HUES6 (cell line): ENCODE data around the gene CCL15.

Experiments
- H3K27ac ChIP-seq: 2 replicates; pipeline ENCODE4 v1.7.0; 2013; ENCODE audit warnings: low read depth, mild to moderate bottlenecking, low read length, inconsistent platforms
- H3K27me3 ChIP-seq: 2 replicates; pipeline ENCODE4 v1.6.1; 2013; ENCODE audit warnings: low read length; ENCODE audit not compliant: control insufficient read depth, insufficient read depth
- H3K36me3 ChIP-seq: 2 replicates; pipeline ENCODE4 v1.6.1; 2013; ENCODE audit warnings: low read length; ENCODE audit not compliant: control insufficient read depth, insufficient read depth
- H3K4me1 ChIP-seq: 2 replicates; pipeline ENCODE4 v1.6.1; 2013; ENCODE audit warnings: low read length; ENCODE audit not compliant: control insufficient read depth, insufficient read depth
- H3K4me3 ChIP-seq: 2 replicates; pipeline ENCODE4 v1.5.1; 2013; ENCODE audit warnings: low read depth, low read length
- H3K9ac ChIP-seq: one replicate; pipeline ENCODE4 v1.6.1; 2013; ENCODE audit warnings: mild to moderate bottlenecking, low read length
- H3K9me3 ChIP-seq: 2 replicates; pipeline ENCODE4 v1.6.1; 2013; ENCODE audit warnings: low read depth, low read length; ENCODE audit not compliant: control insufficient read depth, insufficient read depth

CCL15 gene

DNA sequence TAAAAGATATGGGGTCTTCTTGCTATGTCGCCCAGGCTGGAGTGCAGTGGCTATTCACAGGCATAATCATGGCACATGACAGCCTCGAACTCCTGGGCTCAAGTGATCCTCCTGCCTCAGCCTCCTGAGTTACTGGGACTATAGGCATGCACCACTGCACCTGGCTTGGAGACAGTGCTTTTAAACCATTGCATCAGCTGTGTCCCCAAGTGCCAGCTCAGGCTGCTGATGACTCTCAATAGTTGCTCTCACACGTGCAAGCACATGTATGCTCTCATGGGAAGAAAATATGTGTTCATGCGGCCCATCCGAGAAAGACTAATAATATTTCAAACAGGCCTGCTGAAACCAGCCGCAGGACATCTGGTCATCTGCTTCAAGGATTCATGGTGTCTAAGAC is 28.8 kb downstream of the CCL15 start:
- no peaks in the 10 kb centered on the region for H3K27me3 ChIP-seq
- H3K9ac ChIP-seq, result no peak overlapping the region
- no peaks in the 10 kb centered on the region for H3K9me3 ChIP-seq
- H3K4me3 ChIP-seq, result no peak overlapping the region
- no peaks in the 10 kb centered on the region for H3K36me3 ChIP-seq
- no peak overlapping the region for H3K27ac ChIP-seq
- peaks cover 4% of the 10 kb centered on the region for H3K4me1 ChIP-seq

DNA sequence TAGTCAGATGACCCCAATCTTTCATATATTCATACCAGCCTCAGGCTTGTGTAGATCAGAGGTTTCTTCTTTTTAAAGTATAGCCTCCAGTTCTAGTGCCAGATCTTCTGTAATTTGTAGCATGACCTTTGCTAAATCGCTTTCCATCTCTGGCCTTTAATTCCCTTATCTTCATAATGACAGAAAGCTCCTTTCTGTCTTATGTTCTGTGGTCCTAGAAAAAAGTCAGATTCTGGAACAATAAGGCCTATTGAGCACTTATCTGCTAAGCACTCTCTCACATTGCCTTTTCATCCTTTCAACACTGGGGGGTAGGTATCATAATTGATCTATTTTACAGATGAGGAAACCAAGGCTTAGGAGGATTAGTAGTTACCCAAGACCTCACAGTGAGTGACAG is 29.3 kb downstream of the CCL15 start:
- Histone ChIP-seq H3K4me3 (no peak overlapping the region), H3K9ac (no peak overlapping the region), H3K27me3 (no peaks in the 10 kb centered on the region), H3K4me1 (peaks cover 4% of the 10 kb centered on the region), H3K36me3 (no peaks in the 10 kb centered on the region), H3K9me3 (no peaks in the 10 kb centered on the region), H3K27ac (no peak overlapping the region)

DNA sequence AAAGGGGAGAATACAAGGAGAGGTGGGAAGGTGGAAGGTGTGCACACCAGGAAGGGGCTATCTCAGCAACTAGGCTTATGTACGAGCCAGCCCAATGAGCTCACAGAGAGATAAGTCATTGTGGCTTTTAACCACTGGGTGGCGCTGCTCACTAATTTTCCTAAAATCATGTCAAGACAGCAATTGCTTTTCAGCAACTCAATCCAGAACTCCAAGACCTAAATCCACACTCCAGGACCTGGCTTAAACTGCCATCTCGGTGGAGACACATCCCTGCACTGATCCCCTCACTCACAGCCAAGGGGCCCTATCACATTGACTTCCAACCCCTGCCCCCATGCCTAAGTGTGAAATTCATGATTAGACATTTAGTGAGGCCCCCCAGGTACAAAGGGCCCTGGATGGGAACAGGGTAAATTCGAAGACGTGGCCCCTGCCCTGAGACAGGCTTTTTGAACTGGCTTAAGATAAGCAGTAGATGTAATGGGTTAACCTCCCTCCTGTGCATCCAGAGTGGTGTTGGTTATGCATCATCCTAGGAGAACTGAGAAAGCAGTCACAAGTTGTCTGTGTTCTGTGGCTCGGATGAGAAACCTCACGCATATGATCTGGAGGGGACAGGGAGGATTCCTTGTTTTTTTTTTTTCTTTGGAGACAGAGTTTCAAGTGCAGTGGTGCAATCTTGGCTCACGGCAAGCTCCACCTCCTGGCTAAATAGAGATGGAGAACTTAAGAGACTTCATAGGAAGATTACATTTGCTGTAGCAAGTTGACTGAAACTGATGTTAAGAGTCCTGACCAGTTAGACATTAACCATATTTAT is 31.6 kb downstream of the CCL15 start:
- Histone ChIP-seq H3K4me1 (peaks cover 4% of the 10 kb centered on the region), H3K36me3 (no peaks in the 10 kb centered on the region), H3K27ac (no peak overlapping the region)

DNA sequence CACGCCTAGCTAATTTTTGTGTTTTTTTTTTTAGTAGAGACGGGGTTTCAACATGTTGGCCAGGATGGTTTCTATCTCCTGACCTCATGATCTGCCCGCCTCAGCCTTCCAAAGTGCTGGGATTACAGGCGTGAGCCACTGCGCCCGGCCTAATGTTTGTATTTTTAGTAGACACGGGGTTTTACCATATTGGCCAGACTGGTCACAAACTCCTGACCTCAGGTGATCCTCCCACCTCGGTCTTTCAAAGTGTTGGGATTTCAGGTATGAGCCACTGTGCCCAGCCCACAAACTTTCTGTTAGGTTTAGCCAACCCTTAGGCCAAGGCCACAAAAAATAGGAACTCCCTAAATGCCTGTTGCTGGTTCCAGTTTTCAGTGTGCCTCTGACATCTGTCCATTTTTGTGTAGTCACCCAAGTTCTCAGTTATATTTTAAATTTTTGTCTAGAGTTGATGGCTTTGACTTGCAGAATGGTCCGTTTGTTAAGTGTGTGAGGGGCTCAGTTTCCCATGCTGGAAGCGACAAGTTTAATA is 32.8 kb downstream of the CCL15 start:
- Histone ChIP-seq H3K4me3 (no peak overlapping the region), H3K27ac (no peak overlapping the region), H3K9ac (no peak overlapping the region), H3K36me3 (no peaks in the 10 kb centered on the region), H3K9me3 (no peaks in the 10 kb centered on the region), H3K27me3 (no peaks in the 10 kb centered on the region), H3K4me1 (peaks cover 4% of the 10 kb centered on the region)

More for the DNA sequence above, 31.6 kb downstream of the CCL15 start:
- no peak overlapping the region for H3K9ac ChIP-seq
- no peaks in the 10 kb centered on the region for H3K27me3 ChIP-seq
- no peaks in the 10 kb centered on the region for H3K9me3 ChIP-seq
- no peak overlapping the region for H3K4me3 ChIP-seq

DNA sequence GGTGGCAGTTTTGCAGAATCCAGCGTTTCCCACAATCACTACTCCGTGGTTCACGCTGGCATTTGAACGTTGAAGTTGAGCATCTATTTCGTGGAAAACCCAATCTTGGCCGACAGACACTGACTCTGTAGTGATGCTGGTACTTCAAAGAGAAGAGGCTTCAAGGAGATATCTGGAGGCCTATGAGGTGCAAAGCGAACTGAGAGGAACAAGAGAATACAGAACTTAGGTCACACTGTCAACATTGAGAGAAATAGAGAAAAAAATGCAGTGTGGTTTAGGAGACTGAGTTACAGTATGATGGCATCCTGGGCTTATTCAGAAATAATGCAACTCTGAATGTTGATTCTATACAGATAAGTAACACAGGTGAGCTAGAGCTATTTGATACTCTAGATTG is 36.1 kb downstream of the CCL15 start:
- H3K9me3 ChIP-seq, result no peaks in the 10 kb centered on the region
- no peak overlapping the region for H3K27ac ChIP-seq
- H3K4me3 ChIP-seq, result no peak overlapping the region
- no peak overlapping the region for H3K9ac ChIP-seq
- no peaks in the 10 kb centered on the region for H3K27me3 ChIP-seq
- H3K36me3 ChIP-seq, result no peaks in the 10 kb centered on the region
- H3K4me1 ChIP-seq, result peaks cover 4% of the 10 kb centered on the region

DNA sequence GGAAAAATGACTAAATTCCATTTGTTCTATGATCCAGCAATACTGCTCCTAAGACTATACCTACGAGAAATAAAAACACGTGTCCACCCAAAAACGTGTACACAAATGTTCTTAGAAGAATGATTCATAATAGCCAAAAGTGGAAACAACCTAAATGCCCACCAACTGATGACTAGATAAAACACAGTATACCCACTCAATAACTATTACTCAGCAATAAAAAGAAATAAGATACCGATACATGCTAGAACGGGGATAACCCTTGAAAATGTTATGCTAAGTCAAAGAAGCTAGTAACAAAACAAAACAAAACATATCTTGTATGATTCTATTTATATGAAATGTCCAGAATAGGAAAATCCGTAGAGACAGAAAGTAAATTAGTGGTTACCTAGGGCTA is 37.7 kb downstream of the CCL15 start:
- no peaks in the 10 kb centered on the region for H3K36me3 ChIP-seq
- H3K27ac ChIP-seq, result no peak overlapping the region
- no peak overlapping the region for H3K4me3 ChIP-seq
- H3K27me3 ChIP-seq, result no peaks in the 10 kb centered on the region
- H3K9ac ChIP-seq, result no peak overlapping the region
- no peaks in the 10 kb centered on the region for H3K4me1 ChIP-seq
- H3K9me3 ChIP-seq, result no peaks in the 10 kb centered on the region

DNA sequence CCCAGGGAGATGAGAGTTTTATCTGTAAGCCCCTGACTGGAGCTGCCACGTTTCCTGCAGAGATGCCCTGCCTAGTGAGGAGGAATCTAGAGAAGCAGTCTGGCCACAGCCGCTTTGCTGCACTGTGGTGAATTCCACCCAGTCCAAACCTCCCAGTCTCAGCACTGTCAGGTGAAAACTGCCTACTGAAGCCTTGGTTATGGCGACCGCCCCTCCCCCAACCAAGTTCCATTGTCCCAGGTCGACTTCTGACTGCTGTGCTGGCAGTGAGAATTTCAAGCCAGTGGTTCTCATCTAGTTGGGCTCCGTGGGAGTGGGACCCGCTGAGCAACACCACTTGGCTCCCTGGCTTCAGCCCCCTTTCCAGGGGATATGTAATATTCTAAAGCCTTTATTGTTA is 47.6 kb downstream of the CCL15 start:
- Histone ChIP-seq H3K4me3 (no peak overlapping the region), H3K9me3 (no peaks in the 10 kb centered on the region), H3K4me1 (peaks cover 10% of the 10 kb centered on the region), H3K27ac (no peak overlapping the region), H3K36me3 (no peaks in the 10 kb centered on the region), H3K27me3 (no peaks in the 10 kb centered on the region), H3K9ac (no peak overlapping the region)

DNA sequence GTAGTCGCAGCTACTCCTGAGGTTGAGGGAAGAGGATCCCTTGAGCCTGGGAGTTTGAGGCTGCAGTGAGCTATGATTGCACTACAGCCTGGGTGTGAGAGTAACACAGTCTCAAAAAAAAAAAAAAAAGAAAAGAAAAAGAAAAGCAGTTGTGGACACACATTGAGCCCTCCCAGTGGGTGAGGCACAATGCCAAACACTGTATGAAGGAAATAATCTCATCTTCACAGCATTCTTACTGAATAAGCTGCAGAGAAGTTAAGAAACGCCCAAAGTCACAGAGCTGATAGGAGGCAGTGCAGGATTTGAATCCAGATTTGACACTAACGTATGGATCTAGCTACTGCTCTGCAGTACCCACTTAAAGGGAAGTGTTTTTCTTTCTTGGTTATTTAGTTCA is 52.0 kb downstream of the CCL15 start:
- Histone ChIP-seq H3K9me3 (no peaks in the 10 kb centered on the region), H3K27me3 (no peaks in the 10 kb centered on the region), H3K4me1 (peaks cover 10% of the 10 kb centered on the region), H3K36me3 (no peaks in the 10 kb centered on the region), H3K27ac (no peak overlapping the region), H3K9ac (no peak overlapping the region), H3K4me3 (no peak overlapping the region)

DNA sequence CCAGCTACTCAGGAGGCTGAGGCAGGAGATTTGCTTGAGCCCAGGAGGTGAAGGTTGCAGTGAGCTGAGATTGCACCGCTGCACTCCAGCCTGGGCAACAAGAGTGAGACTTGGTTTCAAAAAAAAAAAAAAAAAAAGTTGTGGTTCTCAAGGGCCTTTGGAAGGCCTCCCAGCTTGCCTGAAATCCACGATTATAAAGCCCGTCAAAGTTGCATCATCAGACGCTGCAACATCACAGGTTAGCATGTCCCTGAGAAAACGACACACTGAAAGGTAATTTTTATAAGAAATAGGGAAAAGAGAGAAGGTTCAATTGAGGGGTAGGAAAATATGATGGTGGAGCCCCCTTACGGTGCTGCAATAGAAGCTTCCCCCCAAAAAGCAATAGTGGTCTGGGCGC is 53.3 kb downstream of the CCL15 start:
- H3K4me1 ChIP-seq, result no peaks in the 10 kb centered on the region; the same call in 1 of the 2 replicates
- H3K9me3 ChIP-seq, result no peaks in the 10 kb centered on the region
- no peaks in the 10 kb centered on the region for H3K27me3 ChIP-seq
- H3K27ac ChIP-seq, result no peak overlapping the region
- H3K9ac ChIP-seq, result no peak overlapping the region
- H3K4me3 ChIP-seq, result no peak overlapping the region
- H3K36me3 ChIP-seq, result no peaks in the 10 kb centered on the region
